GM12878 (cell line): ENCODE measurements around the gene RAB24. TPM values are rescaled to one million over a fixed set of nuclear protein-coding genes. Genes with fewer than 3 reads are reported as not detected.

Experiments used
- ATAC-seq: fragments of 200-7000 bp; cut with Tn5 transposase; 3 replicates; pipeline ENCODE4 v1.9.1; 2020; ENCODE audit warnings: mild to moderate bottlenecking, moderate library complexity
- BruUV-seq: library from RNA; stranded (reverse); fragments of 400-500 nt; replicated peaks from 2 replicates; lab custom pipeline; 2021; lab: Mats Ljungman, UMichigan
- CTCF ChIA-PET: fragments of 300-600 bp; sonication (Branson Sonifier 250); formaldehyde crosslinking; extraction: SDS; loops from one replicate; lab custom pipeline; 2021; ENCODE audit warnings: inconsistent platforms; lab: Yijun Ruan, JAX
- POLR2A ChIA-PET: fragments of 350-600 bp; formaldehyde crosslinking; extraction: SDS; loops from one replicate; lab custom pipeline; 2021; ENCODE audit warnings: inconsistent platforms; lab: Charles Lee
- RAD21 ChIA-PET: fragments of 300-600 bp; sonication (Branson Sonifier 250); formaldehyde crosslinking; loops from one replicate; lab custom pipeline; 2023; ENCODE audit warnings: antibody characterized with exemption; ENCODE audit not compliant: unreplicated experiment; lab: Charles Lee
- SMC1A ChIA-PET: fragments of 300-600 bp; sonication (Branson Sonifier 250); formaldehyde crosslinking; loops from one replicate; lab custom pipeline; 2023; ENCODE audit not compliant: unreplicated experiment, uncharacterized antibody; lab: Charles Lee
- DNase-seq: peaks from one replicate; pipeline ENCODE4 v3.0.0-alpha.2; 2011; ENCODE audit warnings: low read depth, low spot score
- FAIRE-seq: peaks from 3 replicates; lab custom pipeline; 2011; peaks lifted over from hg19 to GRCh38; lab: Jason Lieb, UNC
- H2AFZ ChIP-seq: 2 replicates; pipeline ENCODE4 v1.6.0; 2011; ENCODE audit warnings: low read depth, low read length, control low read depth; ENCODE audit not compliant: control insufficient read depth
- H3K27ac ChIP-seq: 2 replicates; pipeline ENCODE4 v1.5.1; 2011; ENCODE audit warnings: control low read depth; ENCODE audit not compliant: control insufficient read depth, insufficient read depth
- H3K27me3 ChIP-seq, 2 experiments: replicated peaks in 1 of 2; 2 replicates each; pipeline versions ENCODE4 v1.6.0 to v1.6.1; 2011; ENCODE audit warnings: low read length in 1 of 2; ENCODE audit not compliant: control insufficient read depth in 2 of 2, insufficient read depth in 2 of 2
- H3K36me3 ChIP-seq, 2 experiments: 2 replicates each; pipeline ENCODE4 v1.5.1; 2011; ENCODE audit warnings: low read length in 1 of 2; ENCODE audit not compliant: control insufficient read depth in 2 of 2, insufficient read depth in 2 of 2
- H3K4me1 ChIP-seq: 2 replicates; pipeline ENCODE4 v1.6.1; 2011; ENCODE audit warnings: mild to moderate bottlenecking, low read length, moderate library complexity, mixed read lengths; ENCODE audit not compliant: control insufficient read depth, insufficient read depth
- H3K4me2 ChIP-seq: 2 replicates; pipeline ENCODE4 v1.6.0; 2011; ENCODE audit warnings: control low read depth; ENCODE audit not compliant: control insufficient read depth, insufficient read depth
- H3K4me3 ChIP-seq: fragments of 200-600 bp; sonication (generic); 2 replicates; pipeline ENCODE4 v1.5.1; 2016
- H3K79me2 ChIP-seq: 2 replicates; pipeline ENCODE4 v1.6.0; 2011; ENCODE audit warnings: low read length; ENCODE audit not compliant: control insufficient read depth, insufficient read depth
- H3K9ac ChIP-seq: 2 replicates; pipeline ENCODE4 v1.8.0; 2011; ENCODE audit warnings: low read length, control low read depth, mixed read lengths; ENCODE audit not compliant: control insufficient read depth, insufficient read depth
- H3K9me3 ChIP-seq: replicated peaks from 3 replicates; pipeline ENCODE4 v1.5.1; 2011; ENCODE audit warnings: mild to moderate bottlenecking, low read length; ENCODE audit not compliant: control insufficient read depth, insufficient read depth
- H4K20me1 ChIP-seq: 2 replicates; pipeline ENCODE4 v1.6.0; 2011; ENCODE audit not compliant: control insufficient read depth, insufficient read depth
- ATF2 ChIP-seq: IDR thresholded peaks from 2 replicates; pipeline ENCODE4 v1.6.1; 2012; ENCODE audit warnings: low read length, inconsistent platforms
- BACH1 ChIP-seq: fragments of 450-650 bp; IDR thresholded peaks from 2 replicates; pipeline ENCODE4 v1.6.1; 2017; ENCODE audit warnings: mild to moderate bottlenecking, borderline replicate concordance
- CREB1 ChIP-seq: IDR thresholded peaks from 2 replicates; pipeline ENCODE4 v1.6.1; 2012; ENCODE audit warnings: low read depth, mild to moderate bottlenecking, inconsistent platforms
- ETV6 ChIP-seq, 2 experiments: fragments of 450-650 bp in 1 of 2; IDR thresholded peaks in 1 of 2; conservative IDR thresholded peaks in 1 of 2; 2 replicates each; pipeline ENCODE4 v1.6.1; 2014; ENCODE audit warnings: antibody characterized with exemption in 1 of 2, borderline replicate concordance in 1 of 2, low read depth in 1 of 2, mild to moderate bottlenecking in 1 of 2, moderate library complexity in 1 of 2
- IKZF1 ChIP-seq: fragments of 450-650 bp; conservative IDR thresholded peaks from 2 replicates; pipeline ENCODE4 v1.6.1; 2017; ENCODE audit warnings: antibody characterized with exemption, mild to moderate bottlenecking
- MEF2B ChIP-seq: fragments of 450-650 bp; IDR thresholded peaks from 2 replicates; pipeline ENCODE4 v1.6.1; 2018; ENCODE audit warnings: mild to moderate bottlenecking, moderate library complexity; ENCODE audit not compliant: partially characterized antibody, poor library complexity, severe bottlenecking
- POLR2A ChIP-seq: IDR thresholded peaks from 2 replicates; pipeline ENCODE4 v1.6.1; 2011; ENCODE audit warnings: low read depth, mild to moderate bottlenecking, low read length
- POU2F2 ChIP-seq: IDR thresholded peaks from 3 replicates; pipeline ENCODE4 v1.6.1; 2011; ENCODE audit warnings: low read depth, mild to moderate bottlenecking, low read length, borderline replicate concordance
- RBBP5 ChIP-seq: fragments of 200-600 bp; sonication (generic); conservative IDR thresholded peaks from 2 replicates; pipeline ENCODE4 v1.6.1; 2016
- RUNX3 ChIP-seq: IDR thresholded peaks from 2 replicates; pipeline ENCODE4 v1.6.1; 2012; ENCODE audit warnings: low read length, inconsistent platforms
- TCF12 ChIP-seq: IDR thresholded peaks from 2 replicates; pipeline ENCODE4 v1.6.1; 2011; ENCODE audit warnings: low read depth, mild to moderate bottlenecking, low read length
- WGBS: methylation state at CpG from one replicate; pipeline ENCODE4 v1.1.6; 2016; ENCODE audit warnings: low lambda C conversion rate; ENCODE audit not compliant: insufficient replicate concordance, insufficient coverage; ENCODE audit errors: missing lambda C conversion rate; 5-methylcytosine and 5-hydroxymethylcytosine counted together
- in situ Hi-C: fragments of 300-500 bp; cut with MboI; formaldehyde crosslinking; loops from 9 replicates; pipeline ENCODE4 v1.14.3; 2018; ENCODE audit warnings: mixed read lengths
- intact Hi-C: fragments of 100-400 bp; cut with micrococcal nuclease; formaldehyde crosslinking; loops from one replicate; pipeline ENCODE4 v1.14.2; 2022; ENCODE audit not compliant: unreplicated experiment
- polyA plus RNA-seq, 11 experiments: library from polyadenylated mRNA; depleted of rRNA in 4 of 11; unstranded in 6 of 11; stranded (reverse) in 5 of 11; fragments of >200 nt; fragmentation: Nextera tagmentation in 4 of 11; fragmentation: Illumina TruSeq in 1 of 11; extraction: Ambion mirVana in 4 of 11; extraction: Trizol in 1 of 11; gene quantifications; 1 replicate in 1 of 11; 2 replicates in 10 of 11; pipeline versions ENCODE4 v1.2.1 to v1.2.3, GENCODE V29; 2011 to 2016; ENCODE audit warnings: inconsistent platforms in 2 of 11, missing spikeins in 2 of 11, low read depth in 1 of 11
- total RNA-seq, 4 experiments: library from RNA; depleted of rRNA in 3 of 4; stranded (reverse); fragments of >200 nt in 3 of 4; fragmentation: Illumina TruSeq in 1 of 4; extraction: Trizol in 1 of 4; gene quantifications; 2 replicates each; pipeline versions ENCODE4 v1.2.1 to v1.2.3, GENCODE V29; 2013 to 2021

The RAB24 gene
- total and polyA plus RNA-seq, 10 of the 15 experiments (the other 5 are each of a cell fraction or from before 2014, with no cell fraction given): 8.0 to 44.4 (median 24.4) TPM

- ChIA-PET POLR2A (interaction anchor here (0.5 to 2.2 kb wide), 12 partner anchors 11 to 257 kb away, joined by 3 to 11 read pairs (median 4); partner anchors contain the start of genes NSD1 and RGS14), CTCF (interaction anchor here (0.9 to 3.6 kb wide), 12 partner anchors 8 to 231 kb away, joined by 3 to 35 read pairs (median 4); partner anchors contain the start of gene RGS14), SMC1A (interaction anchor here (0.7 to 2.0 kb wide), 7 partner anchors 9 to 188 kb away, joined by 3 to 10 read pairs (median 3); partner anchors contain the start of gene MXD3)
- intact Hi-C loops: loop anchor here (5.0 to 10.0 kb wide), 3 partner anchors 164 to 293 kb away; partner anchors contain the start of gene TMED9
- BruUV-seq: no TSS peak
- DNase-seq: no peak
- Histone ChIP-seq H2AFZ (no peak overlapping the region), H4K20me1 (no peaks in the 10 kb centered on the region), H3K36me3 (peaks cover 3 to 19% of the 10 kb centered on the region in 2 experiments), H3K79me2 (peaks cover 48% of the 10 kb centered on the region), H3K4me1 (peaks cover 42% of the 10 kb centered on the region), H3K4me2 (peak overlapping the region; percentile 78), H3K4me3 (peak overlapping the region; percentile 75; the same call in 1 of the 2 replicates), H3K9me3 (no peaks in the 10 kb centered on the region), H3K9ac (peak overlapping the region; percentile 72), H3K27me3 (no peaks in the 10 kb centered on the region), H3K27ac (peak overlapping the region; percentile 83)
- in situ Hi-C loops: no loop called here
- ATAC-seq: peak; percentile 19
- 61% methylated on average over 7 of the region's 7 CpGs for WGBS
- FAIRE-seq: no peak
- no peak for TF ChIP-seq RBBP5
- TF ChIP-seq ATF2: 0 out of 2 replicates have a peak, but pooled peaks have one; percentile 19
- TF ChIP-seq CREB1: peak; percentile 33; the same call in 1 of the 2 replicates
- 0 out of 2 replicates have a peak, but pooled peaks have one; percentile 13 for TF ChIP-seq IKZF1
- TF ChIP-seq BACH1: peak; percentile 62; the same call in 1 of the 2 replicates
- no peak for TF ChIP-seq ETV6 (conservative IDR thresholded peaks at IDR 0.05 in 1 of 2, IDR thresholded peaks at IDR 0.05 in 1 of 2; ENCODE audit: borderline replicate concordance in 1 of 2, low read depth in 1 of 2)
- TF ChIP-seq MEF2B: peak; percentile 17
- TF ChIP-seq TCF12: 0 out of 2 replicates have a peak, but pooled peaks have one; percentile 23
- TF ChIP-seq POU2F2: 0 out of 3 replicates have a peak, but pooled peaks have one; percentile 9
- peak; percentile 21; the same call in 1 of the 2 replicates for TF ChIP-seq POLR2A
- peak; percentile 19; the same call in 1 of the 2 replicates for TF ChIP-seq RUNX3
- TF ChIP-seq, all 136 proteins: peak for 9
- RAD21 ChIA-PET: interaction anchor here (1.0 to 2.3 kb wide), 9 partner anchors 9 to 190 kb away, joined by 3 to 12 read pairs (median 4); no protein-coding TSS in a partner anchor
These were observed 1.9 kb downstream of the RAB24 start for GRCh38 chr5:177301503-177302165.
